ENCODE data around the gene SP4. TPM values are rescaled to one million over a fixed set of nuclear protein-coding genes. Genes with fewer than 3 reads are reported as not detected.

SP4 gene
- total RNA-seq, 1 donor from 2014 or later = 9.3 TPM

GRCh38 chr7:21454906-21455305 lies 27.0 kb downstream of the SP4 start:
- TF ChIP-seq CTCF (IDR thresholded peaks at IDR 0.05; ENCODE audit: unreplicated experiment) = no peak
- peaks cover 41% of the 10 kb centered on the region for H3K36me3 Mint-ChIP-seq (ENCODE audit: low read depth, unreplicated experiment)
- no peak overlapping the region for H3K27ac Mint-ChIP-seq (ENCODE audit: unreplicated experiment)
- no peaks in the 10 kb centered on the region for H3K27me3 Mint-ChIP-seq (ENCODE audit: unreplicated experiment)
- DNase-seq (ENCODE audit: low spot score) = no peak
- no peaks in the 10 kb centered on the region for H3K4me1 Mint-ChIP-seq (ENCODE audit: unreplicated experiment)
- H3K4me3 Mint-ChIP-seq (ENCODE audit: unreplicated experiment) = no peak overlapping the region
- no peaks in the 10 kb centered on the region for H3K9me3 Mint-ChIP-seq (ENCODE audit: unreplicated experiment)

GRCh38 chr7:21461282-21461681 lies 33.4 kb downstream of the SP4 start:
- no peaks in the 10 kb centered on the region for H3K9me3 Mint-ChIP-seq (ENCODE audit: unreplicated experiment)

GRCh38 chr7:21462081-21462480 lies 34.2 kb downstream of the SP4 start:
- no peak for DNase-seq (ENCODE audit: low spot score)
- no peak overlapping the region for H3K4me3 Mint-ChIP-seq (ENCODE audit: unreplicated experiment)
- no peak for TF ChIP-seq CTCF (IDR thresholded peaks at IDR 0.05; ENCODE audit: unreplicated experiment)
- H3K4me1 Mint-ChIP-seq (ENCODE audit: unreplicated experiment) = no peaks in the 10 kb centered on the region
- no peak overlapping the region for H3K27ac Mint-ChIP-seq (ENCODE audit: unreplicated experiment)
- H3K9me3 Mint-ChIP-seq (ENCODE audit: unreplicated experiment) = no peaks in the 10 kb centered on the region
- no peaks in the 10 kb centered on the region for H3K27me3 Mint-ChIP-seq (ENCODE audit: unreplicated experiment)
- H3K36me3 Mint-ChIP-seq (ENCODE audit: low read depth, unreplicated experiment) = peaks cover 13% of the 10 kb centered on the region

More at GRCh38 chr7:21461282-21461681, 33.4 kb downstream of the SP4 start:
- H3K4me1 Mint-ChIP-seq (ENCODE audit: unreplicated experiment) = no peaks in the 10 kb centered on the region
- H3K4me3 Mint-ChIP-seq (ENCODE audit: unreplicated experiment) = no peak overlapping the region
- H3K36me3 Mint-ChIP-seq (ENCODE audit: low read depth, unreplicated experiment) = peaks cover 20% of the 10 kb centered on the region
- no peak for TF ChIP-seq CTCF (IDR thresholded peaks at IDR 0.05; ENCODE audit: unreplicated experiment)
- H3K27me3 Mint-ChIP-seq (ENCODE audit: unreplicated experiment) = no peaks in the 10 kb centered on the region
- no peak for DNase-seq (ENCODE audit: low spot score)
- H3K27ac Mint-ChIP-seq (ENCODE audit: unreplicated experiment) = no peak overlapping the region

DNA sequence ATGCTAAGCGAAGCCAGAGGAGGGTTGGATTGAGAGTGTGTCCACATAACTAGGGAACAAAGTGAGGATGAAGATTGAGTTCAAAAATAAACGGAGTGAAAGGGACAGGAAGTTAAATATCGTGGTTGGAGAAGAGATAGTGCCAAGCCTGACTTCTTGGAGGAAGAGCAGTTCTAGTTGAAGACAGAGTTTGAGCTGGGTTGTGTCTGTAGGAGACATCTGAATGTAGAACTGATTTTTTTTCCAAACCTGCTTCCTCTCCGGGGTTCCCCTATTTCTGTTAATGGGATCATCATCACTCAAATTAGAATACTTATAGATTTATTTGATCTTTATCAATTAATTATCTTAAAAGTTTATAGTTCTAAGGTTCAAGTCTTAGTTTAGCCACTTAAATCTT lies 35.6 kb downstream of the SP4 start:
- DNase-seq (ENCODE audit: low spot score) = no peak
- H3K27me3 Mint-ChIP-seq (ENCODE audit: unreplicated experiment) = no peaks in the 10 kb centered on the region
- no peak overlapping the region for H3K27ac Mint-ChIP-seq (ENCODE audit: unreplicated experiment)
- peaks cover 13% of the 10 kb centered on the region for H3K36me3 Mint-ChIP-seq (ENCODE audit: low read depth, unreplicated experiment)
- H3K4me1 Mint-ChIP-seq (ENCODE audit: unreplicated experiment) = no peaks in the 10 kb centered on the region
- H3K4me3 Mint-ChIP-seq (ENCODE audit: unreplicated experiment) = no peak overlapping the region
- no peak for TF ChIP-seq CTCF (IDR thresholded peaks at IDR 0.05; ENCODE audit: unreplicated experiment)
- H3K9me3 Mint-ChIP-seq (ENCODE audit: unreplicated experiment) = no peaks in the 10 kb centered on the region

- Mint-ChIP-seq H3K4me1 (ENCODE audit: unreplicated experiment) (no peaks in the 10 kb centered on the region), H3K4me3 (ENCODE audit: unreplicated experiment) (no peak overlapping the region), H3K27me3 (ENCODE audit: unreplicated experiment) (no peaks in the 10 kb centered on the region), H3K36me3 (ENCODE audit: low read depth, unreplicated experiment) (no peaks in the 10 kb centered on the region), H3K27ac (ENCODE audit: unreplicated experiment) (no peak overlapping the region), H3K9me3 (ENCODE audit: unreplicated experiment) (no peaks in the 10 kb centered on the region)
- TF ChIP-seq CTCF (IDR thresholded peaks at IDR 0.05; ENCODE audit: unreplicated experiment) = no peak
- DNase-seq (ENCODE audit: low spot score) = no peak
These were observed 41.1 kb downstream of the SP4 start for GRCh38 chr7:21468969-21469368.

All from endothelial cell (in vitro differentiated cells).